ENCODE measurements around the gene C1QA. TPM values are rescaled to one million over a fixed set of nuclear protein-coding genes. Genes with fewer than 3 reads are reported as not detected.

C1QA gene
- total RNA-seq, 2 donors from 2014 or later, result 29.7 to 68.0 TPM

GRCh38 chr1:22601610-22602009 lies 34.8 kb upstream of the C1QA start:
- peaks cover 0 to 5% of the 10 kb centered on the region in 2 donors for H3K27me3 ChIP-seq
- intact Hi-C loops (cut with DNase I), result no loop called here
- no peaks in the 10 kb centered on the region for H3K9me3 ChIP-seq
- H3K4me1 ChIP-seq, result no peaks in the 10 kb centered on the region
- 93% methylated on average over 11 of the region's 12 CpGs; no CpG with 5 or more reads in 1 of the 2 donors for WGBS, 2 donors
- ATAC-seq (no peak), DNase-seq (no peak)
- TF ChIP-seq CTCF (IDR thresholded peaks at IDR 0.05) (no peak), POLR2A (IDR thresholded peaks at IDR 0.05) (no peak)
- H3K36me3 ChIP-seq (replicated peaks in 1 of 2; ENCODE audit: insufficient read depth in 1 of 2, low read depth in 2 of 2), result no peaks in the 10 kb centered on the region
- no peak overlapping the region for H3K4me3 ChIP-seq
- no peak overlapping the region for H3K27ac ChIP-seq

GRCh38 chr1:22602060-22602740 lies 34.2 kb upstream of the C1QA start:
- intact Hi-C loops (cut with DNase I), result no loop called here
- Histone ChIP-seq H3K4me3 (no peak overlapping the region), H3K4me1 (no peaks in the 10 kb centered on the region), H3K36me3 (replicated peaks in 1 of 2; ENCODE audit: insufficient read depth in 1 of 2, low read depth in 2 of 2) (no peaks in the 10 kb centered on the region), H3K27me3 (peaks cover 0 to 5% of the 10 kb centered on the region in 2 donors), H3K27ac (no peak overlapping the region), H3K9me3 (no peaks in the 10 kb centered on the region)
- DNase-seq, result no peak
- 80 to 82% methylated on average over 15 to 17 of the region's 18 CpGs for WGBS, 2 donors
- no peak for ATAC-seq
- TF ChIP-seq POLR2A (IDR thresholded peaks at IDR 0.05) (no peak), CTCF (IDR thresholded peaks at IDR 0.05) (no peak)

GRCh38 chr1:22606161-22606560 lies 30.3 kb upstream of the C1QA start:
- TF ChIP-seq POLR2A (IDR thresholded peaks at IDR 0.05) (no peak), CTCF (IDR thresholded peaks at IDR 0.05) (no peak)
- no peaks in the 10 kb centered on the region for H3K36me3 ChIP-seq (replicated peaks in 1 of 2; ENCODE audit: insufficient read depth in 1 of 2, low read depth in 2 of 2)
- intact Hi-C loops (cut with DNase I), result no loop called here
- no peak overlapping the region for H3K27ac ChIP-seq
- no peak for ATAC-seq
- H3K4me1 ChIP-seq, result no peaks in the 10 kb centered on the region
- DNase-seq, result no peak
- H3K27me3 ChIP-seq, result peaks cover 0 to 3% of the 10 kb centered on the region in 2 donors
- WGBS, 2 donors, result 47 to 52% methylated on average over 4 of the region's 4 CpGs
- no peaks in the 10 kb centered on the region for H3K9me3 ChIP-seq
- H3K4me3 ChIP-seq, result no peak overlapping the region

GRCh38 chr1:22607154-22607553 lies 29.3 kb upstream of the C1QA start:
- no peaks in the 10 kb centered on the region for H3K36me3 ChIP-seq (replicated peaks in 1 of 2; ENCODE audit: insufficient read depth in 1 of 2, low read depth in 2 of 2)
- WGBS, 2 donors, result 10 to 12% methylated on average over 9 to 10 of the region's 10 CpGs
- ATAC-seq (no peak), DNase-seq (no peak)
- H3K4me1 ChIP-seq, result no peaks in the 10 kb centered on the region
- H3K27ac ChIP-seq, result no peak overlapping the region
- no peak for TF ChIP-seq POLR2A (IDR thresholded peaks at IDR 0.05)
- no peak for TF ChIP-seq CTCF (IDR thresholded peaks at IDR 0.05)
- no peak overlapping the region for H3K4me3 ChIP-seq
- no peaks in the 10 kb centered on the region for H3K9me3 ChIP-seq
- H3K27me3 ChIP-seq, result peaks cover 0 to 5% of the 10 kb centered on the region in 2 donors
- intact Hi-C loops (cut with DNase I), result no loop called here

GRCh38 chr1:22608361-22608760 lies 28.1 kb upstream of the C1QA start:
- ATAC-seq, result no peak
- intact Hi-C loops (cut with DNase I), result no loop called here

More at GRCh38 chr1:22608361-22608760, 28.1 kb upstream of the C1QA start:
- no peaks in the 10 kb centered on the region for H3K36me3 ChIP-seq (replicated peaks in 1 of 2; ENCODE audit: insufficient read depth in 1 of 2, low read depth in 2 of 2)
- no peak overlapping the region for H3K27ac ChIP-seq
- no peaks in the 10 kb centered on the region for H3K9me3 ChIP-seq
- WGBS, 2 donors, result 36 to 45% methylated on average over 3 of the region's 3 CpGs
- no peak for DNase-seq
- no peak for TF ChIP-seq POLR2A (IDR thresholded peaks at IDR 0.05)
- no peak for TF ChIP-seq CTCF (IDR thresholded peaks at IDR 0.05)
- H3K27me3 ChIP-seq, result peaks cover 0 to 6% of the 10 kb centered on the region in 2 donors
- H3K4me1 ChIP-seq, result no peaks in the 10 kb centered on the region
- H3K4me3 ChIP-seq, result no peak overlapping the region
